ENCODE results near the gene PTGES2. TPM values are rescaled to one million over a fixed set of nuclear protein-coding genes. Genes with fewer than 3 reads are reported as not detected.

PTGES2 gene
- total RNA-seq, 1 donor from 2014 or later: 87.8 TPM

DNA sequence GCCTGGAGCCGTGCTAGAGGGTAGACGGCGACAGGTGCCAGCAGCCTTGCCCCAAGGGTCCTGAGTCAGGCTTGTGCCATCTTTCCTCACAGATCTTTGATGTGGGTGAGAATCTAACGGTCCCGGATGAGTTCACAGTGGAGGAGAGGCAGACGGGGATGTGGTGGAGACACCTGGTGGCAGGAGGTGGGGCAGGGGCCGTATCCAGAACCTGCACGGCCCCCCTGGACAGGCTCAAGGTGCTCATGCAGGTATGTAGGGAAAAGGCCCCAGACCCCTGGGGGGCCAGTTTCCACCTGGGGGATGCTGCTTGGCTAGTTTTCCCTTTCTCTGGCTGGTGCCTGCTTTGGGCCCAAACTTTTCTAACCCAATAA, 24.0 kb downstream of the PTGES2 start:
- DNase-seq (ENCODE audit: low spot score): no peak

DNA sequence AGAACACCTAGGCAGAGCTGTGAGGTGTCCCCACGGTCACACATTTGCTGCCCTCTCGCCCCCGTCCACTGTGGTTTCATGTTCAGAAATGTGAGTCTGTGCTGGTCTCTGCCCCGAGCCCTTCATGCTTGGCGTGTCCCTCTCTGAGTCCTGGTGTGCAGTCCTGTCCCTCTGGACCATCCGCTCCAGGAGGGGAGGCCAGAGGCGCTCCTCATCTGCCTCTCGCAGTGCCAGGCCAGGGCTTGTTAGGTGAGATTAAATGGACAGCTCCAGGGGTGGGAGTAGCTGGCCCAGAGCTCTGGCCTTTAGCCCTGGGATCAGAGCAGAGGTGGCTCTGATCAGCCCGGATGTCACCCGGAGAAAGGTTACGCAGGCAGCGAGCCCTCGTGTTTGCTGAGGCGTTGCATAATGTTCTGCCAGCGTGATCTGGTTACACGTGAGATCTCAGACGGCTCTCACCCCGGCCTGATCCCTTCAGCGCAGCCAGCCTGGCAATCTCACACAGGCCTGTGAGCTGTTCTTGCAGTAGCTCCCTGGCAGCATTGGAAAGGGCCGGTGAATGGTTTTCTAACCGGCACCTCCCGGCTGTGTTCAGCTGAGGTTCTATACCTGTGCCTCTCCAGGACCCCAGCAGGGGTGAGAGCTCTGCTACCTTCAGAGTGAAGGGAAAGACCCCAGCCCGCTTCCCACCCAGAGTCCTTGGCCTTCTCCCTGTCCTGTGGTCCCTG, 24.5 kb downstream of the PTGES2 start:
- DNase-seq (ENCODE audit: low spot score): no peak

DNA sequence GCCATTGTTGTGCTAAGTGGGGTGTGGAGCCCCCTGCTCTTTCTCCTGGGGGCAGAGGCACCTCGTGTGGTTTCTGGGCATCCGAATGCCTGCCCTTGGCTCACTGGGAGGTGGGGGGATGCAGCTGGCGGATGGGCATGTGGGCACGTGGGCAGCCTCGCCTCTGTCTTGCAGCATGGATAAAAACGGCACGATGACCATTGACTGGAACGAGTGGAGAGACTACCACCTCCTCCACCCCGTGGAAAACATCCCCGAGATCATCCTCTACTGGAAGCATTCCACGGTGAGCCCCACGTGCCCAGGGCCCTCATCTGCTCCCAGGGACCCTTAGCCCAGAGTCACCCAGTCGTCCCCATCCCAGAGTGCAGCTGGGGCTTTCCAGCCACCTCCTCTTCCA, 25.3 kb downstream of the PTGES2 start:
- DNase-seq (ENCODE audit: low spot score): no peak

DNA sequence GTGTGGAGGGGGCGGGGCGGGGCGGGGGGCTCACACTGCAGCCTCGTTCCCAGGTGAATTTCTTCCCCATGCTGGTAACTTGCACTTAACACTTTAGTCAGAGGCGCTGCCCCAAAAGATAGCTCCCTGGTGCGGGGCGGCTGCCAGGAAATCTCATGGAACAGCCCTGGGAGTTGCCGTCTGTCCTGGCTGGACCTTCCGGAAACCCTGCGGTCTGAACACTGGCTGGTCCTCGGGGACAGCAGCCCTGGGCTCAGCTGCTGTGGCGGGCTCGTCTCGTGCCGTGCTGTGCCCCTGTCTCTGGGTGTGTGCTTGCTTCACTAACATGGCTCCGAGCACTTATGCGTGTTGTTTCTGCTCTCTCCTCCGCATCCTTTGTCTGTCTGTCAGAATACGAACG, 25.8 kb downstream of the PTGES2 start:
- no peak for DNase-seq (ENCODE audit: low spot score)

DNA sequence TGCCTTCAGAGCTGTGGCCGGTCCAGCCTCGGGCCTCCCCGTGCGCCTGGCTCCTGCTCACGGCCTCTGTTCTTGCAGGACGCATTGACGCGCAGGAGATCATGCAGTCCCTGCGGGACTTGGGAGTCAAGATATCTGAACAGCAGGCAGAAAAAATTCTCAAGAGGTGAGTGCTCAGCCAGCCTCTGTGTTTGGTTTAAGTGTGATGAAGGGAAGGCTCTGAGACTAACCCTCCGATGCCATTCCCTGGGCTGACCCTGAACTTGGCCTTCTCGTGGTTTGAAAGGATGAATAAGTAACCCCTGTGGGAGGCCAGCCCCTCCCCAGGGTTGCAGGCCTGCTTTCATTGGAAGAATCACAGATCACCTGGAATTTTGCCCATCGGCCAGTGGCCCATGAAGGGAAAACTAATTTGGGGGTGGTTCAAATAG, 26.3 kb downstream of the PTGES2 start:
- no peak for DNase-seq (ENCODE audit: low spot score)

DNA sequence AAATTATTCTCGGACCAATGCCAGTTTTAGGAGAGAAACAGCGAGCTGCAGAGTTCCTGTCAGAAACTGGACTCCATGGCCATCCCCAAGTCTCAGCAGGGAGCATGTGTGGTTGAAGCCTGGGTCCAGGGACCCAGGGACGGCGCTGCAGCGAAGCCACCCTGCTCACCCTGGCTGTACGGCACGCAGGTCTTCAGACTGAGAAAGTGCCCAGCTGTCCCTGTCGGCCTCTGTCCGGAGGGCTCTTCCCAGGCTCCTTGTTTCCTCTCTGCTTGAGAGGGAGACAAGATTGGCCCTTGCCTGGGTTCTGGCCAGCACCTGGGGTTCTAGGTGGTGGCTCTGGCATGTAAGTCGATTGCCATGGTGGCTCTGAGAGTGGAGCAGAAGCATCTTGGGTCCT, 26.9 kb downstream of the PTGES2 start:
- no peak for DNase-seq (ENCODE audit: low spot score)

DNA sequence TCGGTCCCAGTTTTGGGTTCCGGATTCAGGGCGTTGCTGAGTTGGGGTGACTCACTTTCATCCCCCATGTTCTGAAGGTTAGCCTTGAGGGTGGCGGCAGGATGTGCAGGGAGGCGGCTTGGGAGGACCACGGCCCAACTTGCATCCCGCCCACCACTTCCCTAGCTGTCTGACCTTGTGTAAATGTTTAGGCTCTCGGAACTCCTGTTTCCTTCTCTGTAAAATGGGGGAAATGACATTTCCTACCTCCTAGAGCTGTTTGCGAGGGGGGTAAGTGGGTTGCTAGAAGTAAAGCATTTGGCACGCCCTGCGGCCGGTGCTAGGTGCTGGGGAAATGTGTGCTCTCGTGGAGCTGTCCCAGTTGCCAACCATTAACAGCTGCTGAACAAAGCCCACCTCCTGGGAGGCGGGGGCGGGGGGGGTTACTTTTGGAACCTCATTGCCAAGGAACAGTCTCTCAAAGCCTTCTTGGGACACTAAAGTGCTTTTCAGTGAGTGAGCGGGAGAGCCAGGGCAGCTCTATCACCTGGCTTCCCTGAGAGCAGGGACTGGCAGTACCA, 27.5 kb downstream of the PTGES2 start:
- DNase-seq (ENCODE audit: low spot score): no peak

DNA sequence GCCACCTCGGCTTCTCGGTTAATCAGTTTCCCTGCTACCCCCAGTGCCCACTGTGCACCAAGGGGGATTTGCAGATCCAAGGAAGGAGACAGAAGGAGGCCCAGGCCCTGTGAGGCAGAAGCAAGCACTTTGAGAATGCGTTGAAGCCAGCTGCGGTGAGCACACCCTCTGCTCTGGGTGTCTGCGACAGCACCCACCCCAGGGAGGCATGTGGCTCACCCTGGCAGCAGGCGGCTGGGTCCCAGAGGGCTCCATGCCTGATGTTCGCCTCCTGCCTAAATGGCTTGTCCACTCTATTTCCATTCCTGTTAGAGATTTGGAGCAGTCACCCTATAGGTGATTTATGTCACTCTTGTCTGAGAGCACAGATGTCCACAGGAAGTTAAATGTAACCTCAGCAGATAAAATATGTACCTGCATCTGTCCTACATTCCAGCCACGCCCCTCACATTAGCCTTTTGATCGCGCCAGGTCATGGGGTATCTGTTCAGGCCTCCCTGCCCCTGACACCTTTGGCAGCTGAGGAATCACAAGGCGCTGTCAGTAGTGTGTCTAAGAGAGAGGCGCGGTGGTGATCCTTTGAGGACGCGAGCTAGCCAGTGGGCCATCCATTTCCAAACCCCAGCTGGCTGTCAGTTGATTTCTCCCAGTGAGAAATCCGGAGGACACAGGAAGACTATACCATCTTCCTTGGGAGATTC, 28.1 kb downstream of the PTGES2 start:
- no peak for DNase-seq (ENCODE audit: low spot score)

DNA sequence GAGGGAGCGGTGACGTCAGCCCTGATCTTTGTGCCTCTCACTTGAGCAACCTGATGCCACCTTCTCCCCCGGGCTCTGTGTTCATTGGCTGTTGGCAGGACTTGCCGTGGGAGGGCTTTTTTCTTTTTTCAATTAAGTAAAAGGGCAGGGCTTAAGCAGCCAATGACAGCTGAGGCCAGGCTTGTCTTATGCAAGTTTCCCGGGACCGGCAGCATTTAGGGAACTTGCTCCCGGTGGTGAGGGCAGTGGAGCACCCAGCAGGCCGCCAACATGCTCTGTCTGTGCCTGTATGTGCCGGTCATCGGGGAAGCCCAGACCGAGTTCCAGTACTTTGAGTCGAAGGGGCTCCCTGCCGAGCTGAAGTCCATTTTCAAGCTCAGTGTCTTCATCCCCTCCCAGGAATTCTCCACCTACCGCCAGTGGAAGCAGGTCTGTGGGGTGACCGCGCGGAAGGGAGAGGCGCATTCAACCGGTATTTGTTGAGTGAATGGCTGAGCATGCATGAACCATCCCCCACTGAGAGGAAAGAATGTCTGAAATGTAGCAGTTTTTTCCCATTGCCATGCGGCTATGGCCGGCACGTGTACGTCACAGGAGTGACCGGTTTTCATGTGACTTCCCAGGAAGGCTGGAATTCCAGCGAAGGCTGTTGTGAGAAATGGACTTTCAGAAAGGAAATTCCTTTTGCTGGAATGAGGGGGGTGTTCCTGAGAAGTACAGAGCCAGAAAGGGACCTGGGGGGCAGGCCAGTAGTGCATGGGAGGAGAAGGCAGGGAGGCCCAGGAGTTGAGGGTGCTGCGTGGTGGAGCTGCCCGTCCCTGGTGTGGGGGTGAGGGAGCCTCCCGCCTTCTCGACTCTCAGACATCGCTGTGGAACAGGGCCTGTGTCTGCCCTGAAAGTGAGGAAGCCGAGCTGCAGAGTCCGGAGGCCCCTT, 29.0 kb downstream of the PTGES2 start:
- DNase-seq (ENCODE audit: low spot score): peak; percentile 96

DNA sequence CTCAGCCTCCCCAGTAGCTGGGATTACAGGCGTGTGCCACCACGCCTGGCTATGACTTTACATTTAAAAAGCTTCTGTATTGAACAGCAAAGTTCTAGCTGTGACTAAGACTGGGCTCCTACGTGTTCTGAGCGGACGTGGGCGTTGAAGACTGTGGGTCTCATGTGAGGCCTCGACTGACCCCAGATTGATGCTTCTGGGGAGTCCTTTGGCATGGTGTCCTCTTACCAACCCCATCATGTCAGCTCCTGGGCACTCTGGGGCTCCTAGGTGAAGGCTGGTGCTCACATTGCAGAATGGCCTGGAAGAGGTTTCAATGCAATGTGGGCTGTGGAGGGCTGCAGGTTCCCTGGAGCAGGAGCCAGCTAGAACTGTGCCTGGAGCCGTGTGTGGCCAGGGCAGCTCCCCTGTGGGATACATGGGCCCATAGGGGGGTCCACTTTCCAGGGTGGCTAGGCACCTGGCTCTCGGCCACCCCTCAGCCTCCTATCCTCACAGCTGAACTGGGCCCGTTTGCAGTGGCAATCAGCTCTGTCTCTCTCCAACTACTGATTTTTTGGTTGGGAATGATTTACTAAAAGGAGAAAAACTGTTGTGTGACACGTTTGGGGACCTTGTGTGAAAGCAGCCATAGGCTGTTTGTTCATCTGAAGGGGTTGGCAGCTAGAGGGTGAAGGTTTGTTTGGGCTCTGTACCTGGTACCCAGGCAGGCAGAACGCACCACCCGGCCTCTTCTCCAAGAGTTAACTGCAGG, 29.8 kb downstream of the PTGES2 start:
- no peak for DNase-seq (ENCODE audit: low spot score)

DNA sequence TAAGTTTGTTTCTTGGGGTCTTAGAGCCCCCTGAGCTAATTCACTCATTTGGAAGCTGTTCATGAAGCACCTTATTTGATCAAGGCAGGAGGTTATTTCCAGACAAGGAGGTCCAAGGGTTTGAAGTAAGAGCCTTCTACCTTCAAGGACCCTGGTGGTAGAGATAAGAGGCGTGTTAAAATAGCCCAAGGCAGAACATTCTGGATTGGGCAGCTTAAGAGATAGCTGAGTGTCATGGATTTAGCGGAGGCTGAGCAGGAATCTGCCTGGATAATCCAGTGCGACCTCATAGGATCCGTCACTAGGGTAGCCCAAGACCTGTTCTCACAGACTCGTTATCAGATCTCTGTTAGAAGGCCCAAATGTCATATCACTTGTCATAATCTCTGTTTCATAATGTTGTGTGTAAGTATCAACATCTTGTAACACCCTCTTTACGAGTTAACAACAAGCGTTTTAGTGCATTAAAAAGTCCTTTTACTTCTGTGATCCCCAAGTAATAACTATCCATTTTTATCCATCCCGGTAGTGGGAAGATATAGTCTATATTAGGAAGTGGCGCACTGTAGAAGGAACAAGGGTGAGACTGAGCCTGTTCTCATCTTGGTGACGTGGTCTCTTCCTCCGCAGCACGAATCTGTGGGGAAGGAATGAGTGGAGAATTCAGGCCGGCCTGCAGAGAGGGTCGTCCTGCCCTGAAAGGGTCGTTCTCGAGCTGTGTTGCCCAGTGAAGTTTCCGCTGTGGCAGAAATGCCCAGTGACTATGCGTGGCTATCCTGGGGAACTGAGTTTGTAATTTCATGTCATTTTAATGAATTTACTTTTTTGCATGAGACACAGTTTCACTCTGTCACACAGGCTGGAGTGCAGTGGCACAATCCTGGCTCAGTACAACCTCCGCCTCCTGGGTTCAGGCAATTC, 30.7 kb downstream of the PTGES2 start:
- no peak for DNase-seq (ENCODE audit: low spot score)

DNA sequence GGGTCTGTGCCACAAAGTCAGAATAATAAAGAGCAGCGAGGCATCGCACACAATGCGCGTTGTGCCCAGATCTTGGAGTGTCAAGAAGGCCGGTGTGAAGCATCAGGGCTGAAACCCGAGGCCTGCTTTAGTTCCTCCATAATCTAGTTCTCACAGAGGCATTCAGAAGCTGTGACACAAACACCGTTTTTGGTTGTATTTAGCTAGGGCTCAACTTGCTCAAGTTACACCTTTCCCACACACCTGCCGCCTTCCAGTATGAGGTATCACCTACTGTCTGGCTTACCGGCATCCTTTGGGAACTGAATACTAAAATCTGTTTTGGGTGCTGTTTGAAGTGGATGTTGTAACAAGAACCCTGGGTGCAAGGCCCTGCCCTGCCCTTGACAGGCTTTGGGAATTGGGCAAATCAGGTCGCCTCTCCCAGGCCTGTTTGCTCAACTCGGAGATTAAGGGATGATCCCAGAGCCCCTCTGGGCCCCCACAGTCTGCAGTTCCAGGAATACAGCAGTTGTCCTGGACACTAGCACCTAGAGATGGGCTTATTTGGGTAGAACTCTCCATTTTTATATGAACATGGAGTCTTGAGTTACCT, 32.5 kb downstream of the PTGES2 start:
- no peak for DNase-seq (ENCODE audit: low spot score)

DNA sequence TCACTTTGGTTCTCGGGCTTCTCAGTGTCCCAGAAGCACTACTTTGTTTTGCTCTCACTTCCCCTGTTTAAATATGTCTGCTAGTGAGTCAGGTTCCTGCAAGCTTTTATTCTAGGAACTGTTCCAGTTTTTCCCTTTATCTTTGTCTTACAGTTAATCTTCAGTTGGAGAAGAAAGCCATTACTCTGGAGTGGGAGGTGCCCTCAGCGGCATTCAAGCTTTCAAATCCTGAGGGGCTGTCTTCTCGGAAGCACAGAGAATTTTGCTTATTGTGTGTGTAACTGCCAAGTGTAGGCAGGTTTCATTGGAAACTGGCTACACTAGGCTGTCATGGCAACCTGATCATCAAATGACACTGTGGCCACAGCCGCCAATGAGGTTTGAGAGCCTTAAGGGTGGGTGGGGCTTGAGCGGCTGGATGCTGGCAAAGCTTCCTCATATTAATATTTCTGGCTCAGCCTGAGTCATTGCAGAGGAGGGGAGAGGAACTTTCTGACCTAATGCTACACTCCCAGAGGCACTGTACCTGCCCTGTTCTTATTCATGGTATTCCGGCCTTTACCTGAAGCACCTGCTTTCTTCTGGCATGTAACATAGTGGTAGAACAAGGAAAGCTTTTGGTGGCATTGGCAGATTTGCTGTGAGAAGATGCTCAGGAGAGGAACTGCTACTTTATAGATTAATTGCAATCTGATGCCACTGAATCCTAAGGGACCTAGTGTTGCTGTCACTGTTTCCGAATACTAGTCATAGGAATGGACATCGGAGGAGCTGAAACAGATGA, 33.2 kb downstream of the PTGES2 start:
- peak; percentile 95 for DNase-seq (ENCODE audit: low spot score)

DNA sequence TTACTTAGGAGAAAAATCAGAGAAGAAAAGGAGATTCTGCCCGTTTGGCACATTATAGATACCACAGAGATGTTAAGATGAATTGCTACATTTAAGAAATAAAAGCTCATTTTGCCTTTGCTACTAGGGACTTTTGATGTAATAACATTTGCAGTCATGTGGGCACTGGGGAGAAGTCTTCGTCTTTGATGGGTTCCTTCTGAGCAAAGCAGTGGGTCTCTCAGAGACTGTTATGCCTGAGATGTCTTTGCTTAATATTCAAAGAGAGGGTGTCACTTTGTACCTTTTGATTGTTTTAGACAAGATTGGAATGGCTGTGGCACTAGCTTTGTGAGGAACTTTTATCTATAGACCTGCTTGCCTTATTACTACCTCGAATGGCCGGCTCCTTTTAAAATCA, 34.5 kb downstream of the PTGES2 start:
- DNase-seq (ENCODE audit: low spot score): no peak

DNA sequence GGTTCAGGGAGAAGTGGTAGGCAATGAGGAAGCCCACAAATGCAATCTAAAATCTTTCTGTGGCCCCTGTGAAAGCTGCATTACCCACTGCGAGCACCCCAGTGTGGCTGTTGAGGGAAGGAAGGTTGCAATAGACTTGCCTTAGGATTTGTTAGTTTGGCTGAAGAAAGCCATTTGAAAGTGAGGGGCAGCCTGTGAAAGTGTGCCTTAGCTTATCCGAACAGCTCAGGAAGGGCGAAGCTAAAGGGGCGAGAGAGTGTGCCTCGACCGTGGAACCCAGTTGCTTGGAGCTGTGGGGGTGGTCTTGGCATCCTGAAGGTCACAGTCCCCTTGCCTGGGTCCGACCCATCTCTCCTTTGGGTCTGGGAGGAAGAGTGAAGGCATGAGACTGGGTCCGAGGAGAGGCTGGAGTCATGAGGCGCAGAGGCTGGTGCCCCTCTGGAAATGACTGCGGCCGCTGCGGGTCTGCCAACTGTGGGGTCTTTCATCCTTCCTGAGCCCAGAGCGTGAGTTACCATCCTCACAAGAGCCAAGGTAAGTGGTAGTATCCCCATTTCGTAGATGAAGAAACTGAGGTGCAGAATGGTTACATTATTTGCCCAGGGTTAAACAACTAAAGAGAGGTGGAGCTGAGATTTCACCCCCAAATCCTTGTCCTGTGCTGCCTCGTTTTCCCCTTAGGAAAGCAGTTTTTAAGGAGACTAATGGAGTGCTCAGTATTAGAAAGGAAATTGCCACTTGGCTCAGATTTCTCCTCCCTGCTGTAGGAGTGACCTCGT, 35.1 kb downstream of the PTGES2 start:
- no peak for DNase-seq (ENCODE audit: low spot score)

DNA sequence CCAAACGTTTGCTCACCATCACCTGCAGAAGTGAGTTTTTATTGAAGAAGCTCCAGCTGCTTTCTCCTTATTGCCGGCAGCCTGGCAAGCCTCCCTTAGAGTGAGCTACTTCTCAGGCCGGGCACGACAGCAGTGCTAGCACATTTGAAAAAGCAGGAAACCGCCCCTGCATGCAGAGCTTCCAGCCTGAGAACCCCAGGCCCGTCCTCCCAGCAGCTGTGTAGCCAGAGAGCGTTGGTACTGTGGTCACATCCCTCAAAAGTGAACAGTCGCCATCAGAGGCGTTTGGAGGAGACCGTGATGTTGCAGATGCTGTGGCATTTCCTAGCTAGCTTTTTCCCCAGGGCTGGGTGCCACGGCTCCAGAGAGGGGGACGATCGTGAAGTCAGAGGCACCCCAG, 36.0 kb downstream of the PTGES2 start:
- no peak for DNase-seq (ENCODE audit: low spot score)

DNA sequence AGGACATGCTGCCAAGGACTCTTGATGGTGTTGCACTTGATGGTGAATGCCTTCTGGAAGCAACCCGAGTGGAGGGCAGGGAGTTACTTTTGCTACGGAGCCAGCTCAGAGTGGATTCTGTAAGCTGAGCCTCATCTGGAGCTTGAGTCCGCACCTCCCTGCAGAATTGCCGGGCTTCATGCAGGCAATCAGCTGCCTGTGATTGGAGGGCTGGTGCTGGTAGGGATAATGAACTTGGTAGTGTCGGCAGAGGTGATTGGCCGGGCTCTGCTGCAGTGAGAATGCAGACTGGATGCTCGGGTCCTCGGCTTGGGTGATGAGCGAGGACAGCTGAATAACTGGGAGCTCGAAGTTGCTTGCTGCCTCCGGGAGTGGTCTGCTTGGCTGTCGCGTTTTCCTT, 36.4 kb downstream of the PTGES2 start:
- DNase-seq (ENCODE audit: low spot score): peak; percentile 72

DNA sequence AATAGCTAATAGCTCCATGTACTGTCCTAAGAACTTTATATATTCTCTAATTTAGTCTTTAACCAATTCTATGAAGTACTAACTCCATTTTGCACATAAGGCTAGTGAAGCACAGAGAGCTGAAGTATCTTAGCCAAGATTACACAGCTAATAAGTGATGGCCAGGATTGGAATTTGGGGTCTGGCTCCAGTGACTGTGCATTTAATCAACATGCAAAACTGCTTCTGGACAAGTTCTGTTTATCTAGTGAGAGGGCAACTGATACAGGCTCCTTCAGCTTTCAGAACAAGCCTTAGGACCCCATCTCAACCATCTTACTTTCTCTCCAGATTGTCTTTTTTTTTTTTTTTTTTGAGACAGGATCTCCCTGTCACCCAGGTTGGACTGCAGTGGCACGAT, 38.2 kb downstream of the PTGES2 start:
- DNase-seq (ENCODE audit: low spot score): no peak
